Lung (tissue), 12 donors: ENCODE measurements around the gene CYTH2. TPM values are rescaled to one million over a fixed set of nuclear protein-coding genes. Genes with fewer than 3 reads are reported as not detected.

Experiments used
- ATAC-seq: fragments of 200-7000 bp; cut with Tn5 transposase; one replicate; pipeline ENCODE4 v1.9.1; 2020; ENCODE audit warnings: moderate number of reproducible peaks; ENCODE audit not compliant: insufficient read depth, low FRiP score
- DNase-seq, 3 donors: peaks; one replicate each; pipeline ENCODE4 v3.0.0-alpha.2; 2013 to 2017
- H3K27ac ChIP-seq, 2 donors: one replicate each; pipeline ENCODE4 v1.5.1; 2013; ENCODE audit warnings: mild to moderate bottlenecking in 2 of 2, moderate library complexity in 2 of 2, control low read depth in 1 of 2, inconsistent platforms in 1 of 2, low read depth in 1 of 2, low read length in 1 of 2
- H3K27me3 ChIP-seq, 3 donors: one replicate each; pipeline ENCODE4 v1.5.1; 2013; ENCODE audit warnings: low read length in 2 of 3; ENCODE audit not compliant: control insufficient read depth in 3 of 3, insufficient read depth in 3 of 3
- H3K36me3 ChIP-seq, 4 donors: one replicate each; pipeline ENCODE4 v1.5.1; 2013; ENCODE audit warnings: low read length in 4 of 4, mild to moderate bottlenecking in 1 of 4, moderate library complexity in 1 of 4; ENCODE audit not compliant: control insufficient read depth in 4 of 4, insufficient read depth in 4 of 4
- H3K4me1 ChIP-seq, 5 donors: one replicate each; pipeline ENCODE4 v1.5.1; 2013; ENCODE audit warnings: low read length in 5 of 5, mild to moderate bottlenecking in 2 of 5, moderate library complexity in 1 of 5; ENCODE audit not compliant: control insufficient read depth in 5 of 5, insufficient read depth in 5 of 5
- H3K4me3 ChIP-seq: one replicate; pipeline ENCODE4 v1.5.1; 2013; ENCODE audit warnings: mild to moderate bottlenecking, control low read depth, moderate library complexity
- H3K9ac ChIP-seq, 2 donors: one replicate each; pipeline ENCODE4 v1.5.1; 2013; ENCODE audit warnings: low read length in 2 of 2, control low read depth in 1 of 2; ENCODE audit not compliant: insufficient read depth in 1 of 2
- H3K9me3 ChIP-seq, 4 donors: one replicate each; pipeline ENCODE4 v1.5.1; 2013; ENCODE audit warnings: low read length in 3 of 4, mild to moderate bottlenecking in 1 of 4, moderate library complexity in 1 of 4; ENCODE audit not compliant: control insufficient read depth in 4 of 4, insufficient read depth in 3 of 4
- CTCF ChIP-seq: IDR thresholded peaks from 2 replicates; pipeline ENCODE4 v1.5.1; 2012; ENCODE audit warnings: mild to moderate bottlenecking; ENCODE audit errors: control extremely low read depth, extremely low read depth
- WGBS, 2 donors: extraction: QIAGEN DNeasy Blood & Tissue Kit; methylation state at CpG; one replicate each; pipeline ENCODE4 v1.1.7; 2013; 5-methylcytosine and 5-hydroxymethylcytosine counted together
- polyA plus RNA-seq, 2 donors: library from polyadenylated mRNA; stranded (reverse); fragments of 200-250 nt; gene quantifications; one replicate each; pipeline ENCODE4 v1.2.1, GENCODE V29; 2013
- total RNA-seq, 2 donors: library from RNA; depleted of rRNA in 1 of 2; stranded (reverse); fragments of >200 nt in 1 of 2; gene quantifications; one replicate each; pipeline ENCODE4 v1.2.1, GENCODE V29; 2014 to 2021
- donor health status: control.
- donor health status: control.
- donor health status: Bipolar disorder and iron deficiency.
- donor health status: healthy.
- donor health status: DM: yes; HTN: yes; CAD: no.

Gene CYTH2
- total and polyA plus RNA-seq, 4 donors: 44.1 to 72.5 (median 49.2) TPM

GRCh38 chr19:48502350-48503018, 33.3 kb downstream of the CYTH2 start:
- TF ChIP-seq CTCF: no peak
- no peaks in the 10 kb centered on the region for H3K36me3 ChIP-seq
- DNase-seq (no peak), ATAC-seq (no peak)
- WGBS, 2 donors: 29 to 31% methylated on average over 27 of the region's 27 CpGs
- peaks cover 0 to 6% (median 0%) of the 10 kb centered on the region in 4 donors for H3K9me3 ChIP-seq
- no peak overlapping the region for H3K9ac ChIP-seq
- H3K4me3 ChIP-seq: no peak overlapping the region
- peaks cover 0 to 6% (median 0%) of the 10 kb centered on the region in 5 donors for H3K4me1 ChIP-seq
- H3K27ac ChIP-seq: peak overlapping the region in 1 of 2 donors; percentile 55
- peaks cover 0 to 7% (median 5%) of the 10 kb centered on the region in 3 donors for H3K27me3 ChIP-seq

- ATAC-seq (no peak), DNase-seq (no peak)
- H3K36me3 ChIP-seq: no peaks in the 10 kb centered on the region
- no peak overlapping the region for H3K27ac ChIP-seq
- no peak overlapping the region for H3K4me3 ChIP-seq
- H3K4me1 ChIP-seq: peaks cover 0 to 2% (median 0%) of the 10 kb centered on the region in 5 donors
- no peak overlapping the region for H3K9ac ChIP-seq
- peaks cover 0 to 2% (median 0%) of the 10 kb centered on the region in 4 donors for H3K9me3 ChIP-seq
- peaks cover 0 to 12% (median 4%) of the 10 kb centered on the region in 3 donors for H3K27me3 ChIP-seq
- TF ChIP-seq CTCF: peak; percentile 3
- WGBS, 2 donors: 84 to 88% methylated on average over 5 of the region's 5 CpGs
Measured at GRCh38 chr19:48506138-48506733, 37.1 kb downstream of the CYTH2 start.

GRCh38 chr19:48507911-48508439, 38.8 kb downstream of the CYTH2 start:
- no peaks in the 10 kb centered on the region for H3K36me3 ChIP-seq
- peaks cover 0 to 5% (median 0%) of the 10 kb centered on the region in 4 donors for H3K9me3 ChIP-seq
- WGBS, 2 donors: 87 to 89% methylated on average over 7 of the region's 7 CpGs
- DNase-seq (no peak), ATAC-seq (no peak)
- no peak overlapping the region for H3K4me3 ChIP-seq
- H3K4me1 ChIP-seq: peaks cover 0 to 5% (median 0%) of the 10 kb centered on the region in 5 donors
- no peak overlapping the region for H3K9ac ChIP-seq
- no peak overlapping the region for H3K27ac ChIP-seq
- H3K27me3 ChIP-seq: peaks cover 0 to 20% (median 18%) of the 10 kb centered on the region in 3 donors
- TF ChIP-seq CTCF: no peak
